Measurements from ENCODE around the gene PLA1A.
"Not testable (repeated sequence)": the region's sequence is repeated elsewhere in the genome, so short reads cannot be mapped to it uniquely, and the experiment has no call there.

The PLA1A gene

GRCh38 chr3:119559441-119559963 lies 38.2 kb upstream of the PLA1A start, which contains the start of gene CD80:
CD80 (minus strand) TSS chr3:119559614; CDS start chr3:119557728, 1,886 bp downstream.
- Histone ChIP-seq H3K27ac (ENCODE audit: low read length) (no peak within 1 kb of the TSS), H3K9me3 (ENCODE audit: insufficient read depth, low read depth, low read length) (no peaks in the 10 kb centered on the region), H3K27me3 (ENCODE audit: insufficient read depth, low read length) (no peaks in the 10 kb centered on the region), H3K4me1 (ENCODE audit: insufficient read depth, low read length) (no peaks in the 10 kb centered on the region), H3K4me3 (ENCODE audit: low read length) (no peak within 1 kb of the TSS), H3K9ac (ENCODE audit: low read depth, low read length) (no peak within 1 kb of the TSS), H3K36me3 (ENCODE audit: insufficient read depth, low read depth, low read length) (no peaks in the 10 kb centered on the region)

GRCh38 chr3:119560160-119560559 lies 37.5 kb upstream of the PLA1A start:
- Histone ChIP-seq H3K9ac (ENCODE audit: low read depth, low read length) (no peak overlapping the region), H3K27ac (ENCODE audit: low read length) (no peak overlapping the region), H3K9me3 (ENCODE audit: insufficient read depth, low read depth, low read length) (no peaks in the 10 kb centered on the region), H3K4me3 (ENCODE audit: low read length) (no peak overlapping the region), H3K27me3 (ENCODE audit: insufficient read depth, low read length) (no peaks in the 10 kb centered on the region), H3K4me1 (ENCODE audit: insufficient read depth, low read length) (no peaks in the 10 kb centered on the region), H3K36me3 (ENCODE audit: insufficient read depth, low read depth, low read length) (no peaks in the 10 kb centered on the region)

- Histone ChIP-seq H3K9me3 (ENCODE audit: insufficient read depth, low read depth, low read length) (no peaks in the 10 kb centered on the region), H3K4me3 (ENCODE audit: low read length) (no peak overlapping the region), H3K4me1 (ENCODE audit: insufficient read depth, low read length) (no peaks in the 10 kb centered on the region), H3K9ac (ENCODE audit: low read depth, low read length) (no peak overlapping the region), H3K27me3 (ENCODE audit: insufficient read depth, low read length) (no peaks in the 10 kb centered on the region), H3K27ac (ENCODE audit: low read length) (no peak overlapping the region), H3K36me3 (ENCODE audit: insufficient read depth, low read depth, low read length) (no peaks in the 10 kb centered on the region)
These were observed 35.3 kb upstream of the PLA1A start for GRCh38 chr3:119562307-119562961.

GRCh38 chr3:119563334-119563733 lies 34.4 kb upstream of the PLA1A start:
- H3K27ac ChIP-seq (ENCODE audit: low read length); H3K9ac ChIP-seq (ENCODE audit: low read depth, low read length); H3K4me1 ChIP-seq (ENCODE audit: insufficient read depth, low read length); H3K9me3 ChIP-seq (ENCODE audit: insufficient read depth, low read depth, low read length); H3K4me3 ChIP-seq (ENCODE audit: low read length); H3K36me3 ChIP-seq (ENCODE audit: insufficient read depth, low read depth, low read length); H3K27me3 ChIP-seq (ENCODE audit: insufficient read depth, low read length): not testable (repeated sequence)

GRCh38 chr3:119569156-119569555 lies 28.5 kb upstream of the PLA1A start:
- H3K27ac ChIP-seq (ENCODE audit: low read length) = no peak overlapping the region
- no peak overlapping the region for H3K9ac ChIP-seq (ENCODE audit: low read depth, low read length)
- H3K27me3 ChIP-seq (ENCODE audit: insufficient read depth, low read length) = no peaks in the 10 kb centered on the region
- H3K9me3 ChIP-seq (ENCODE audit: insufficient read depth, low read depth, low read length) = no peaks in the 10 kb centered on the region
- H3K4me3 ChIP-seq (ENCODE audit: low read length) = no peak overlapping the region
- no peaks in the 10 kb centered on the region for H3K4me1 ChIP-seq (ENCODE audit: insufficient read depth, low read length)
- no peaks in the 10 kb centered on the region for H3K36me3 ChIP-seq (ENCODE audit: insufficient read depth, low read depth, low read length)

- Histone ChIP-seq H3K4me1 (ENCODE audit: insufficient read depth, low read length) (no peaks in the 10 kb centered on the region), H3K9ac (ENCODE audit: low read depth, low read length) (no peak overlapping the region), H3K4me3 (ENCODE audit: low read length) (no peak overlapping the region), H3K27ac (ENCODE audit: low read length) (no peak overlapping the region), H3K36me3 (ENCODE audit: insufficient read depth, low read depth, low read length) (no peaks in the 10 kb centered on the region), H3K27me3 (ENCODE audit: insufficient read depth, low read length) (no peaks in the 10 kb centered on the region), H3K9me3 (ENCODE audit: insufficient read depth, low read depth, low read length) (no peaks in the 10 kb centered on the region)
These were observed 27.5 kb upstream of the PLA1A start for GRCh38 chr3:119570229-119570628.

GRCh38 chr3:119571230-119571629 lies 26.5 kb upstream of the PLA1A start:
- Histone ChIP-seq H3K9ac (ENCODE audit: low read depth, low read length) (no peak overlapping the region), H3K4me3 (ENCODE audit: low read length) (no peak overlapping the region), H3K4me1 (ENCODE audit: insufficient read depth, low read length) (no peaks in the 10 kb centered on the region), H3K9me3 (ENCODE audit: insufficient read depth, low read depth, low read length) (no peaks in the 10 kb centered on the region), H3K27ac (ENCODE audit: low read length) (no peak overlapping the region), H3K36me3 (ENCODE audit: insufficient read depth, low read depth, low read length) (no peaks in the 10 kb centered on the region), H3K27me3 (ENCODE audit: insufficient read depth, low read length) (no peaks in the 10 kb centered on the region)

- no peaks in the 10 kb centered on the region for H3K4me1 ChIP-seq (ENCODE audit: insufficient read depth, low read length)
- H3K4me3 ChIP-seq (ENCODE audit: low read length) = no peak overlapping the region
- no peaks in the 10 kb centered on the region for H3K9me3 ChIP-seq (ENCODE audit: insufficient read depth, low read depth, low read length)
- H3K27ac ChIP-seq (ENCODE audit: low read length) = no peak overlapping the region
- H3K27me3 ChIP-seq (ENCODE audit: insufficient read depth, low read length) = no peaks in the 10 kb centered on the region
- no peak overlapping the region for H3K9ac ChIP-seq (ENCODE audit: low read depth, low read length)
- H3K36me3 ChIP-seq (ENCODE audit: insufficient read depth, low read depth, low read length) = no peaks in the 10 kb centered on the region
These were observed 26.0 kb upstream of the PLA1A start for GRCh38 chr3:119571688-119572087.

GRCh38 chr3:119575507-119575906 lies 22.2 kb upstream of the PLA1A start:
- H3K36me3 ChIP-seq (ENCODE audit: insufficient read depth, low read depth, low read length) = no peaks in the 10 kb centered on the region
- no peak overlapping the region for H3K4me3 ChIP-seq (ENCODE audit: low read length)
- peaks cover 30% of the 10 kb centered on the region for H3K27me3 ChIP-seq (ENCODE audit: insufficient read depth, low read length)
- no peak overlapping the region for H3K9ac ChIP-seq (ENCODE audit: low read depth, low read length)
- H3K9me3 ChIP-seq (ENCODE audit: insufficient read depth, low read depth, low read length) = no peaks in the 10 kb centered on the region
- no peak overlapping the region for H3K27ac ChIP-seq (ENCODE audit: low read length)
- H3K4me1 ChIP-seq (ENCODE audit: insufficient read depth, low read length) = peaks cover 5% of the 10 kb centered on the region; the same call in 1 of the 2 replicates

- Histone ChIP-seq H3K36me3 (ENCODE audit: insufficient read depth, low read depth, low read length) (no peaks in the 10 kb centered on the region), H3K9ac (ENCODE audit: low read depth, low read length) (peak within 1 kb of the TSS; percentile 83), H3K9me3 (ENCODE audit: insufficient read depth, low read depth, low read length) (no peaks in the 10 kb centered on the region), H3K27me3 (ENCODE audit: insufficient read depth, low read length) (peaks cover 33% of the 10 kb centered on the region), H3K27ac (ENCODE audit: low read length) (no peak within 1 kb of the TSS), H3K4me1 (ENCODE audit: insufficient read depth, low read length) (peaks cover 5% of the 10 kb centered on the region; the same call in 1 of the 2 replicates), H3K4me3 (ENCODE audit: low read length) (peak within 1 kb of the TSS; percentile 82)
These were observed 18.2 kb upstream of the PLA1A start, which contains the start of gene ADPRH for GRCh38 chr3:119579366-119580066. ADPRH (plus strand) TSS chr3:119579492; CDS start chr3:119582170, 2,678 bp downstream.

- peaks cover 33% of the 10 kb centered on the region for H3K27me3 ChIP-seq (ENCODE audit: insufficient read depth, low read length)
- peaks cover 5% of the 10 kb centered on the region; the same call in 1 of the 2 replicates for H3K4me1 ChIP-seq (ENCODE audit: insufficient read depth, low read length)
- peak overlapping the region; percentile 83; the same call in 1 of the 2 replicates for H3K9ac ChIP-seq (ENCODE audit: low read depth, low read length)
- H3K36me3 ChIP-seq (ENCODE audit: insufficient read depth, low read depth, low read length) = no peaks in the 10 kb centered on the region
- H3K27ac ChIP-seq (ENCODE audit: low read length) = no peak overlapping the region
- peak overlapping the region; percentile 82 for H3K4me3 ChIP-seq (ENCODE audit: low read length)
- H3K9me3 ChIP-seq (ENCODE audit: insufficient read depth, low read depth, low read length) = no peaks in the 10 kb centered on the region
These were observed 17.5 kb upstream of the PLA1A start for GRCh38 chr3:119580067-119580760.

All from iPS-20b (cell line).